ENCODE results near the gene ATG14. TPM values are rescaled to one million over a fixed set of nuclear protein-coding genes. Genes with fewer than 3 reads are reported as not detected.

The ATG14 gene
- total and polyA plus RNA-seq, 2 of the 13 experiments (the other 11 are each of a cell fraction or from before 2014, with no cell fraction given) = 7.2 to 9.1 TPM

GRCh38 chr14:55411426-55412389 lies at the start of gene ATG14 (continued):
- TF ChIP-seq, protein P1, sequence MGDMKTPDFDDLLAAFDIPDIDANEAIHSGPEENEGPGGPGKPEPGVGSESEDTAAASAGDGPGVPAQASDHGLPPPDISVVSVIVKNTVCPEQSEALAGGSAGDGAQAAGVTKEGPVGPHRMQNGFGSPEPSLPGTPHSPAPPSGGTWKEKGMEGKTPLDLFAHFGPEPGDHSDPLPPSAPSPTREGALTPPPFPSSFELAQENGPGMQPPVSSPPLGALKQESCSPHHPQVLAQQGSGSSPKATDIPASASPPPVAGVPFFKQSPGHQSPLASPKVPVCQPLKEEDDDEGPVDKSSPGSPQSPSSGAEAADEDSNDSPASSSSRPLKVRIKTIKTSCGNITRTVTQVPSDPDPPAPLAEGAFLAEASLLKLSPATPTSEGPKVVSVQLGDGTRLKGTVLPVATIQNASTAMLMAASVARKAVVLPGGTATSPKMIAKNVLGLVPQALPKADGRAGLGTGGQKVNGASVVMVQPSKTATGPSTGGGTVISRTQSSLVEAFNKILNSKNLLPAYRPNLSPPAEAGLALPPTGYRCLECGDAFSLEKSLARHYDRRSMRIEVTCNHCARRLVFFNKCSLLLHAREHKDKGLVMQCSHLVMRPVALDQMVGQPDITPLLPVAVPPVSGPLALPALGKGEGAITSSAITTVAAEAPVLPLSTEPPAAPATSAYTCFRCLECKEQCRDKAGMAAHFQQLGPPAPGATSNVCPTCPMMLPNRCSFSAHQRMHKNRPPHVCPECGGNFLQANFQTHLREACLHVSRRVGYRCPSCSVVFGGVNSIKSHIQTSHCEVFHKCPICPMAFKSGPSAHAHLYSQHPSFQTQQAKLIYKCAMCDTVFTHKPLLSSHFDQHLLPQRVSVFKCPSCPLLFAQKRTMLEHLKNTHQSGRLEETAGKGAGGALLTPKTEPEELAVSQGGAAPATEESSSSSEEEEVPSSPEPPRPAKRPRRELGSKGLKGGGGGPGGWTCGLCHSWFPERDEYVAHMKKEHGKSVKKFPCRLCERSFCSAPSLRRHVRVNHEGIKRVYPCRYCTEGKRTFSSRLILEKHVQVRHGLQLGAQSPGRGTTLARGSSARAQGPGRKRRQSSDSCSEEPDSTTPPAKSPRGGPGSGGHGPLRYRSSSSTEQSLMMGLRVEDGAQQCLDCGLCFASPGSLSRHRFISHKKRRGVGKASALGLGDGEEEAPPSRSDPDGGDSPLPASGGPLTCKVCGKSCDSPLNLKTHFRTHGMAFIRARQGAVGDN (CRISPR knock-in tag; IDR thresholded peaks at IDR 0.05) = peak; percentile 95
- TF ChIP-seq PBX3 (CRISPR knock-in tag; IDR thresholded peaks at IDR 0.05; ENCODE audit: borderline replicate concordance) (no peak), ZNF589 (CRISPR knock-in tag; conservative IDR thresholded peaks at IDR 0.05) (no peak), SRSF9 (IDR thresholded peaks at IDR 0.05; ENCODE audit: borderline replicate concordance, insufficient read depth, low read depth, low read length, poor library complexity, severe bottlenecking) (no peak), NR2F1 (CRISPR knock-in tag; IDR thresholded peaks at IDR 0.05) (no peak), ZNF574 (CRISPR knock-in tag; IDR thresholded peaks at IDR 0.05) (peak; percentile 93), CENPT (CRISPR knock-in tag; IDR thresholded peaks at IDR 0.05; ENCODE audit: low read depth) (no peak), FOXK2 (IDR thresholded peaks at IDR 0.05) (0 out of 2 replicates have a peak, but pooled peaks have one; percentile 16), ONECUT2 (CRISPR knock-in tag; IDR thresholded peaks at IDR 0.05) (no peak), ZNF788 (CRISPR knock-in tag; IDR thresholded peaks at IDR 0.05; ENCODE audit: borderline replicate concordance) (peak; percentile 85; the same call in 1 of the 2 replicates), ZNF766 (CRISPR knock-in tag; IDR thresholded peaks at IDR 0.05; ENCODE audit: borderline replicate concordance) (no peak), NR2F6 (IDR thresholded peaks at IDR 0.05) (no peak; the same call in 1 of the 2 replicates), NR2F6 (CRISPR knock-in tag; IDR thresholded peaks at IDR 0.05) (no peak), THAP11 (CRISPR knock-in tag; IDR thresholded peaks at IDR 0.05) (peak; percentile 83), FOXM1 (CRISPR knock-in tag; IDR thresholded peaks at IDR 0.05) (no peak), TEAD3 (CRISPR knock-in tag; optimal IDR thresholded peaks at IDR 0.05; ENCODE audit: borderline replicate concordance) (peak; percentile 43), ATF1 (CRISPR knock-in tag; IDR thresholded peaks at IDR 0.05) (no peak; the same call in 1 of the 2 replicates), KLF9 (CRISPR knock-in tag; IDR thresholded peaks at IDR 0.05; ENCODE audit: low read depth) (peak; percentile 25; the same call in 1 of the 2 replicates), STAT5B (CRISPR knock-in tag; IDR thresholded peaks at IDR 0.05) (no peak), IKZF4 (CRISPR knock-in tag; IDR thresholded peaks at IDR 0.05; ENCODE audit: borderline replicate concordance, low read depth, not compliant biosample characterization) (peak; percentile 26), ZNF138 (CRISPR knock-in tag; IDR thresholded peaks at IDR 0.05; ENCODE audit: low read depth) (0 out of 2 replicates have a peak, but pooled peaks have one; percentile 21), ZNF652 (CRISPR knock-in tag; IDR thresholded peaks at IDR 0.05; ENCODE audit: borderline replicate concordance, low read depth) (no peak)

Data from HepG2 (cell line).